Activated T-helper 1 cell treated with Interleukin-2 at 50 U/mL for 16 hours (primary cell): ENCODE data around the gene CREB3L4.

ENCODE experiments used
- DNase-seq: peaks from one replicate; pipeline ENCODE4 v3.0.0-alpha.2; 2020; ENCODE audit warnings: low read depth

CREB3L4 gene, protein sequence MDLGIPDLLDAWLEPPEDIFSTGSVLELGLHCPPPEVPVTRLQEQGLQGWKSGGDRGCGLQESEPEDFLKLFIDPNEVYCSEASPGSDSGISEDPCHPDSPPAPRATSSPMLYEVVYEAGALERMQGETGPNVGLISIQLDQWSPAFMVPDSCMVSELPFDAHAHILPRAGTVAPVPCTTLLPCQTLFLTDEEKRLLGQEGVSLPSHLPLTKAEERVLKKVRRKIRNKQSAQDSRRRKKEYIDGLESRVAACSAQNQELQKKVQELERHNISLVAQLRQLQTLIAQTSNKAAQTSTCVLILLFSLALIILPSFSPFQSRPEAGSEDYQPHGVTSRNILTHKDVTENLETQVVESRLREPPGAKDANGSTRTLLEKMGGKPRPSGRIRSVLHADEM

DNA sequence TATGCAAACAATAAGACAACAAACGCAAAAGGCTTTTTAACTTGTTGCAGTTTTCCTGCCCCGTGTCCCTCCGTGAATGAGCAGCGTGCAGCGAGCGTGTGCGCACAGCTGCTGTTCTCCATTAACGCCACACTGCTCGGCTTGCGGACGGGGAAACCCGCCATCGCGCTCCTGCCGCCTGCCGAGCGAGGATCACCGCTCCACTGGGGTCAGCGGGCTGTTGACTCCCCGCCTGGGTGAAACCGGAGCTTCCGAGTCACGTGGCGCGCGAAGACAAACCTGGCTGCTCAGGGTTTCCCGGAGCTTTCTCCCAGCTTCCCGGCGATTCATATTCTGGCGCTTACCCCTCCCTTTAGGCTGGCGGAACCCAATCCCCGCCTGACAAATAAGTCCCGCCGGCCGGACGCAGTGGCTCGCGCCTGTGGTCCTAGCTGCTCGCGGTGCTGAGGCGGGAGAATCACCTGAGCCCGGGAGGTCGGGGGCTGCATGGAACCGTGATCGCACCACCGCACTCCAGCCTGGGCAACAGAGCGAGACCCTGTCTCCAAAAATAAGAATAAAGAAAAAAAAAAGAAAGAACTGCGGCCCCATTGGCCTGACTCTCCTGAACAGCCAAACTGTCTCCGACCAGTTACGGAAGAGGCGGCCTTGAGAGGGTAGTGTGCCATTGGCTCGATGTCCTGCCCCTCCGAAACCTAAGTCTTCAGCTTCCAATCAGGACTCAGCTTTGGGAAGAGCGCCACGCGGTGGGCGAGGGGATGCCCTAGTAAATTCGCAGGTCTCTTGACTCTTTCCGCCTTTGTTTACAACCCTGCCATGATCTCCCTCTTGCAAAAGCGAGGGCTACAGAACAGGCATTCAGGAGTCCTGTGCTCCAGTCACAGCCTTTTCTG is at the start of gene CREB3L4:
TSS of gene CREB3L4 (plus strand) at position 796 of the 893 bp plus-strand sequence. CDS start 624 bp downstream, outside the sequence.
- DNase-seq = peak; percentile 76

DNA sequence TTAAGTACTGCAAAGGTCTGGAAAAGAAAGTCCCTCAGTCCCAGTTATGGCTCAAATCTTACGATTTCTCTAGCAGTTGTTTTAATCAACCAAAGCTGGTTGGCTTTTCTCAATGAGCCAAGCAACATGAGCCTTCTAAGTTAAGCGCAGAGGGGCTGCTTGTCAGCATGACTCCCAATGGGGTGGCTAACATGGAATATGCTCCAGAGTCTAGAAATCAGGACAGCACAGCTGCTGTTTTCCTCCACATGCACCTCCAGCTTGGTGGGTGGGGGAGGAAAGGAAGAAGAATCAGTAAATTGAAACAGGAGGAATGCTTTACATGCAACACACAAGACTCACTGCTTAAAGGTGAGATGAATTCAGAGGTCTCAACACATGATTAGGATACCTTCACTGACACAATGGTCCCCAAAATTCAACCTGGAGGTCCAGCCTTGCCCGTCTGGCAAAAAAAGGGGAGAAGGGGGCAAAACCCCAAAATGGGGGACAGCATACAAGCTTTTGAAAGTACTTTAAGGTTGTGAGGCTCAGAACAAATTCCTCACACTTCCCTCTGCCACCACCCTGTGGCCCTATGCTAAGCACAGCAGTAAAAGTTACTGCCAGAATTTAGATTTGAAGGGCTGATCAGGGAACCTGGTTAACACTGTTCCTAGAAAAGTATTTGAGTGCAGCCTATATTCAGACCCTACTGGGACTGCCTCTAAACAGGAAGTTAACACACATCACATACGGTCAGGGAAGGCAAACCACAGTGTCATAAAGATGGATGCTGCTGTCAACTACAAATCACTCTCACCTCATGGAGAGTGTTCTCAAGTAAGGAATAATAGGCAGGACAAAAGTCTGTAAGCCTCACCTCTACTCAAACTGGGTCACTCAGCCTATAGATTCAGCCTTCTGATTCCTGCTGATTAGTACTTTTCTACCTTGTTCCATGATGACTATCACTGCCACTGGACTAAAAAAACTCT is 47.5 kb upstream of the CREB3L4 start:
- no peak for DNase-seq

DNA sequence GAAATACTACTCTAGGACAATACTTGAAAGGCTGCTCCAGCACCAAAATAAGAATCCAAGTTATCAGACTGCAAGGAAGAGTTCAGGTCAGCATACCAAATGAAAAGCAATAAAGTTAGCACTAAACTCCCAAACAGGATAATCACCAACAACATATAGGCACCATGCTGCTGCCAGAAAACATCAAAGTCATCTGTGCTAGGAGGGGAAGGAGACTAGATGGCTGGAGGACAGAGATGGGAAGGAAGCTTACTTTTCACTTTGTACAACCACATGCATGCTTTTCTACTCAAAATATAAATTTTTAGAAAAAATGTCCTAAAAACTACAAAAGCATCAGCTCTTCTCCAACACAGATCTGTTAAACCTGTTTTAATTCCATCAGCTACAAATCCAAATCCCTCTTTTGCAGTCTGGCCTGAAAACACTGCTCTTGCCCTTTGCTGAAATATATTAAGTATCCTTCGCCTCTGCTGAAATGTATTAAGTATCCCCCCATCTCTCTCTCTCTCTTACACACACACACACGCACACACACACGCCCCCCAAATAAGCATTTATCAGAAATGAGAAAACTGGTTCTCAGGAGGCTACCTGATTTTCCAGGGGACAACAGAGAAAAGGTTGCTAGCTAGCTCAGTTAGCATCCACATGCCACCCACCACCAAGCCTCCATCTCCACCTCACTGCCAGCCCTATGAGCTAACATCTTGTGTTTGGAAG is 46.5 kb upstream of the CREB3L4 start:
- DNase-seq = no peak

DNA sequence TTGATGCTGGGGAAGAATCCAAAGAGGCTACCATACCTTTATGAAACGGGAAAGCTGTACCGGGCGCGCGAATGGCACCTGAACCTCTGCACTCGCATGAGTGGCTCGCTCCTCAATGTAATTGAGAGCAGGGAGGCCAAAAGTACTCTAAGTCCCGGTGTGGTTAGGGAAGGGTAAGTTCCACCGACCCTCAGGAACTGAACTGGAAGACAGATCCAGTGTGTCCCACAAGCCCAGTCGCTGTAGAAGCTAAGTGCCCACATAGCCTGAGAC is 46.0 kb upstream of the CREB3L4 start:
- DNase-seq = no peak

DNA sequence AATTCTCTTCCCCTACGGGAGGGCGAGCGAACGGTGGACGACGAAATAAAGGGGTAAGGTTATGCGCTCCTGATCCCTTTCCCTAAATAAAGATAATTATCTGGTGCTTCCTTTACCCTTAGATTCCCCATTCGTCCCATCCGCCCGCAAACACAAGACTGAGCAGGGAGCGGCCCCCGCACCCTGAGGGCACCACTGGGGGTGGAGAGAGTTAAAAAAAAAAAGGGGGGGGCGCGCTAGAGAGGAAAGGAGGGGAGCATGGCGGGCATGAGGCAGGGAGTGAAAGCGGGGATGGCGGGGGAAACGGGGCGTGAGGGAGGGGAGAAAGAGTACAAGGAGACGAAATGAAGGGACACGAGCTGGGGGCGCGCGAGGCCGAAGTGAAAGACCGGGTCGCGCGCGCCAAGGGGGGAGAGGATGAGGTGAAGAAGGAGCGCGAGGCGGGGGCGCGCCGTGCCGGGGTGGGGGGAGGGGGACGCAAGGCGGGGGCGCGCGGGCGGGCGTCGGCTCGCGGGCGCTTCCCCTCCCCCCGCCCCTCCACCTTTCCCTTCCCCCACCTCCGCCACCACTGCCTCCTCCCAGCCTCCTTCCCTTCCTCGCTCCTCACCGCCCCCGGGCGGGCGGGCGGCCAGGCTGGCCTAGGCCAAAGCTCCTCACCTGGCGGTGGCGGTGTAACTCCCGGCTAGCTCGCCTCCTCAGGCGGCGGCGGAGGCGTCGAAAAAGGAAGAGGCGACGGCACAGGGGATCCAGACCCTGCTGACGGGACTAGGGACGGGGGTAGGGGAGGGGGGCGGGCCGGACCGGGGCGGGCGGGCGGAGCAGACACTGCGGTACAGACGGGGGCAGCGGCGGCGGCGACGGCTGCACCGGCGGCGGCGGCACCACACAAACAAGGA is 45.4 kb upstream of the CREB3L4 start:
- no peak for DNase-seq

DNA sequence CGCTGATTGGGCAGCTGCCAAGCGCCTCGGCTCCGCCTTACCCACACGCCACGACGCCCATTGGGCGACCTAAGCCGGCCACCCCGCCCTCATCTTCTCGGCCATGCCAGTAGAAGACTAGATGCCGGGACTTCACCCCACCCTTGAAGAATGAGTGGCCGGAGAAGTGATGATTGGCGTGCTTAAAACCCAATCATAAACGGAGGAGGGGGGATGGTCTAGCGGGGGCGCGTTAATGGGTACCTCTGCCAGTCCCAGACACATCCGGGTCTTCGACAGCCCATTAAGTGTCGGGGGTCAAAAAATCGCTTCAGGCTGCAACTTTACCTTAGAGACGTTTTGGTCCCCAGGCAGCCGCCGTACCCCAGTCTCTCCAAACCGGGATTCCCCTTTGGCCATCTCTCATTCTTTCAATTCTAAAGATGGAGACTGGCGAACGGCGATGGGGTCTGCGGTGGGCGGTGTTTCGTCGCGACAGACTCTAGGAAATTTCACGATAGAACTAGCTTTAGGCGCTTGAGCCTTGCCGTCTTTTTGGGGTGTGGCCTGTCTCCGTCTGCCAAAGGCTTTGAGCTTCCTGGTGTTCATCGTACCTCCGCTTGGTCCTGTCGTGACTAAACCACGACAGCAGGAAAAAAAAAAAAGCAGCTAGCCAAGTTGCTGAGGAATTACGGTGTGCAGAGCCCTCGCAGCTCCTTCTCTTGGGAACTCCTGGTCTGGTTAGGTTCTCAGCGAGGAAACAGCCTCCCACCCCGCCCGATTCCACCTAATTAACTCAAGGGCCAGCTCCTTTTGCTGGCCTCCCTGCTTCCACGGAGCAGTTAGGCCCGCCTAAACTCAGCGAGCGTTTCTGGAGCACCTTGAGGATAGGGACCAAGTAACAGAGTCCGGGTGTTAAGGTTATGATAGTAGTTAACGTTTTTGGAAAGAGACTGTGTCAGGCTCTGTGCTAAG is 44.5 kb upstream of the CREB3L4 start, which contains the start of gene GATAD2B:
TSS of gene GATAD2B (minus strand) at position 1 of the 954 bp plus-strand sequence. CDS start 94,625 bp downstream, outside the sequence.
- DNase-seq = peak; percentile 98

DNA sequence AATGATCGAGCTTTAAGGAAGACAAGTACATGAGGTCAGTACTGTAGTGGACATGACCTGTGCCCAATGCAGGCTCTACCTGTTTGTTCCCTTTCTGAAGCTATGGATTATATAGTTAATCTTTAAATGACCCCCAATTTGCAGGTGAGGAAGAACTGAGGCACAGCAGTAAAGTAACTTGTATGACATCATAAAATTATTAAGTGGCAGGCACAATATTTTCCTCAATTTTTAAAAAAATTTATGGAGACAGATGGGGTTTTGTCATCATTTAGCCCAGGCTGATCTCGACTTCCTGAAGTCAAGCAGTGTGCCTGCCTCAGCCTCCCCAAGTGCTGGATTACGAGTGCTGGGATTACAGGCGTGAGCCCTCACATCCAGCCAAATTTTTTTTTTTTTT is 41.3 kb upstream of the CREB3L4 start:
- no peak for DNase-seq

DNA sequence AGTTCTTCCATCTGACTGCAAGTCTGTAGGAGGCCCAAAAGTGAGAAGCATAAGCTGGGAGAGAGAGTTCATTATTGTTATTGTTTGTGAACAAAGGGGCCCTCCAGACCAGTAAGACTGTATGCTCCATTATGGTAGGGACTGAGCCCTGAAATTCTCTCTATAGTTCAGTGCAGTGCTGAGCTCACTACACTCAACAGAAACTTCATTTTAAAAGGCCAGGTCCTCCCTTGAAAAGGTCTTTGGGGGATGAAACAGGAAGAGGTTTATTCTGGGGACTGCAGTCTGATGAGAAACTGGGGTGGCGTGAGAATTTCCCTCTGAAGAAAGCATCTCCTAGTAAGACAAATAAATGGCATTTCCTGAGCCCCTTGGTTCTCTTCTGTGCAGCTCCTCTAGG is 39.5 kb upstream of the CREB3L4 start:
- no peak for DNase-seq

DNA sequence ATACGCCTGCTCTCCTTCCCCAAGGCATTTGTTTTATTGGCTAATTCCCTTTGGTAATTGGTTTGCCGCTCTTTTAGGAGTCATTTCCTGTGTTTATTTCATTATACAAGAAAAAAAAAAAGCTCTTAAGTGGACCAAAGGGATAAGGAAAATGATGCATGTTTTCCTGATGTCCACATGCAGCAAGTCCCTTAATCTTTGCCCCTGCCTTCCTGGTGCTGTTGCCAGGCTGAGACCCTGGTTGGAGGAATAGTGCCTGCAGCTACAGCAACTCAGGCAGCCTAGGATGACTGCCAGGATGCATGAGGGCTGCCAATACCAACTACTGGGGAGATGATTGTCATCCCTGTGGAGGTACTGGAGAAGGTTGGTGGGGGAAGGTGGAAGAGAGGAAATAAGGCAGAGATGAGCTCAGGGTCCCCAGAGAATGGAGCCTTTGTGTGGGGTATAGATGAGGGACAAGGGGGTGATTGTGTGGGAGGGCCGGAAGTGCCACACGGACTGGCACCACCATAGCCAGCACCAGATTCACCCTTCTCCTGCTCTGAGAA is 38.8 kb upstream of the CREB3L4 start:
- no peak for DNase-seq

DNA sequence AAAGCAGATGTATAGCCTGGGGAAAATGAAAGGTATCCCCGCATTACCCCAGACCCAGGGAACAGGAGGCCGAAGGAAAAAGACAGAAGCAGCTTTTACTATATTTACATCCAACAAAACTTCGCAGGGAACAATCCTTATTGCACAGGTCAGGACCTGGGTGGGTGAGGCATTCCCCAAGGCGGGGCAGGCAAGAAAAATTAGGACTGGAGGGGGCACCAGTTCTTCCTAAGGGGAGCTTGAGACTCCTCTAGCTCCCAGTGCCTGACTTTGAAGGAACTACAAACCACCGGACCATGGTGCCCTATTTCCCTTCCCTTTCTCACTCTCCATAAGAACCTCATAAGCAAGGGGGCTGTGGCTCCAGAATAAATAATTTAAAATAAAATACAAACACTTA is 38.3 kb upstream of the CREB3L4 start:
- no peak for DNase-seq

DNA sequence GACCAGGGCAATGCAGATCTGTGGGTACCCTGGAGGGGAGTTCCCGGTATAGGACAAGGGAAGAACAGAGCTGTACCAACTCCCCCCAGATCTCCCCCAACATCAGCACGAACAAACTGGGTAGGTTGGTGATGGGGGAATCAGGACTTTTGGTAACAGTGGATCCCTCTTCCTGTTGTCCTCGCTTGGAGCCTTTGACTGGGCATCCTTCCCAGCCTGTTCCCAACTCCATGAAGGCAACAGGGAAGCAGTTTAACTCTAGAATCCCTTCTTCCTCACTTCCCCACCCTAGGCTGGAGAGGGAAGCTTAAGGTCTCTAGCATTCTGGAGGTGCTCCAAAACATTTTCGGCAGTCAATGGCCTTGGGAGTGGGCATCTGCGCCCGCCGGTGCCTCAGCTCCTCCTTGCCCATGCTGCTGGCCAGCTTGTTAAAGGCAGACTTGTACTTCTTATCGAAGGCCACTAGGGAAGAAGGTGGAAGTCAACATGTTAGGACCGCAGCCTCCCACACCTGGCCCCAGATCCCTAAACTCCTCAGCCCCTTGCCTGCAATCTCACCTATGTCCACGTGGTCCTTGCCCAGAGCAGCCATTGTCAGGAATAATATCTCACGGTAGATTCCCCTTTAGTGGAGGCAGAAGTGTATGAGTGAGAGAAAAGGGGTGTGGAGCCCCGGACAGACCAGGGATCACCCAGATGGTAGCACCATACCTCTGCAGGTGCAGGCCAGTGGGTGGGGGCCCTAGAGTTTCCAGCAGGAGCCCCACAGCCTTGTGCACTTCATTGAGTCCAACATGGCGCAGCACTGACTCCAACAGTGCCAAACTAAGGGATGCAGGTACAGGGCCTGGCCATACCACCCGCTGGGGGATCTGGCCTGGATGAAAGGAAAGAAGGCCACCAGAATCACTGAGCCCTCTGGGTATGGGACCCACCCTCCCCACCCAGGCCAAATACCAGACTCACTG is 37.4 kb upstream of the CREB3L4 start:
- no peak for DNase-seq

DNA sequence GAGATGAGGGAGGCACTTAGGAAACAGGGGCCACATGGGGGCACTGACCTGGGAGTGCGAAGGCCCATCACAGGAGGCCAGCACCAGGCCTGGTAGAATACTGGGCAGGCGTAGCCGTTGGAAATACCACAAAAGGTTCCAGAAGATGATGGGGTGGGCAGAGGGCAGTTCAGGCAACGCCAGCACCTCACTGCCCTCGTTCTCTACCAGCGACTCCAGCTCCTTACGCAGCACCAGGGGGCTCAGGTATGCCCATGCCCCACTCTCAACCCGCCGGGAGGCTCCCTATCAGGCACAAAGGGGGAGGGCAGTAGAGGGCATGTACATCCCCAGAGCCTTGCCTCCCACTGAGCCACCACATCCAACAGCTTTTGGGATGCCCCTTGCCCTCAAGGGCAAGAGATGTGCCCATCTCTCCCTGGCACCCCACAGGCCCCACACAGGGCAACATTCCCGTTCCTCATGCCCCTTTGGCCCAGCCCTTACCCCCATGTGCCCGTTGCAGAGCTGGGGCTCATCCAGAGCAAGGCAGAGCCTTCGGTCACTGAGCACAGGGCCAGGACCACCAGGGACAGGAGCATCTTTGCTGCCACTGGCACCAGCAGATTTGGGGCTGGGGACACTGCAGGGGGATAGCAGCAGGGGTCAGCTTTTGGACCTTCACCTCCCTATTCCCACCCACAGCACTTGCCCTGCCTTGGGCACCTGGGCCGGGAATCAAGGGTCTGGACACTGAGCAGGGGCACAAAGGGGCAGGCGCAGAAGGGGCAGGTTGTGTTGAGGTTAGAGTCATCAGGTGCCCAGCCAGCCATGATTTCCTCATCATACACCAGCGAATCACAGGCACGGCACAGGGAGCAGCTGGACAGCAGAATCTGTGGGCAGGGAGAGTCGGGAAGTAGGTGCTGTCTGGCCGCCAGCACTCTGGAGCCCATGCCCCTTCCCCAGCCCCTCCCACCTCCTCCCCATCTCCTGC is 35.3 kb upstream of the CREB3L4 start:
- DNase-seq = no peak

DNA sequence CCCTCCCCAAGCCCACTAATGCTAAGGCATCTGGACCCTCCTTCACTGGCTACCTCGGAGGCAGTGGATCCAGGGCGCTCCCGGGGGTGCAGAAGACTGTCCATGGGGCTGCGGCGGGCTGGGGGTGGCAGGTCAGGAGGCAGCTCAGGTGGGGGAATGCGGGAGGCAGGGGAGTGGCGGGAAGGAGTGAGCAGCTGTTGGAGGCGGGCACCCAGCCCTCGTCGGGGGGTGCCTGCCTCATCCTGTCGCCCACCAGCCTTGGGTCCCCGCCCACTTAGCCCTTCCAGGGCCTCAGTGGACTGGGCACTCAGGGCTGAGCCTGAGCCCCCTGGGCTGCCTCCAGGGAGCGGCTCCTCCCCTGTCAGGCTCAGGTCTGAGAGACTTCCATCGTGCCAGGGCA is 34.3 kb upstream of the CREB3L4 start:
- no peak for DNase-seq

DNA sequence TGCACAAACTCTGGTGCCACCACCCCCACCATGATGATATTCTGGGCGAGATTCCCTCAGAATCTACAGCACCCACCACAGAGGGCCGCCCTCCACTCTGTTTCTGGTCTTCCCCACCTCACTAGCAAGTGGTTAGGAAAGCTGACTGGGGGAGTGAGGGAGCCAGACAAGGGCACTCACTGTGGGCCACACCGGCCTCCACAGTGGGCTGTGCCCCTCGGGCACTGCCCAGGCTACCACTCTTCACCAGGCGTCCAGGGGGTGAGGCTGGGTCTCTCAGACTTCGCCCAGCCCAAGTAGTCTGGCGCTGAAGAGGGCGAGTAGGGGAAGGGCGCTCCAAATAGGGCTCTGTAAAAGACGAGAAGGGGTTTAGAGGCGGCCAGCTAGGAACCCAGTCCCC is 33.7 kb upstream of the CREB3L4 start:
- DNase-seq = no peak

DNA sequence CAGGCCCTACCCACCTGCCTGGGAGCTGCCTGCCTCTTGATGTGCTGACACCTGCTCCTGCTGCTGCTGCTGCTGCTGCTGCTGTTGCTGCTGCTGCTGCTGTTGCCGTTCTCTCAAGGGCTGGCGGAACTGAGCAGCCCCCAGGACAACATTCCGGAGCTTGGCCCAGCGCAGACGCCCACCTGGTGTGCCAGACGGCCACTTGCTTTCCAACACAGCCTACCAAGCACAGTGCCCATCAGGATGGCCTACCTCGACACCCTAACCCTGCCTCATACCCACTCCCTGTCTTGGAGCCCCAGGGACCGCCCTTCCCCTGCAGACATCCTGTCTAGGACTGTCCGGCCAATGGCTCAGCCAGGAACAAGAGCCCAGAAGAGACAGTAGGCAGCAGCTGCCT is 33.0 kb upstream of the CREB3L4 start:
- DNase-seq = no peak

DNA sequence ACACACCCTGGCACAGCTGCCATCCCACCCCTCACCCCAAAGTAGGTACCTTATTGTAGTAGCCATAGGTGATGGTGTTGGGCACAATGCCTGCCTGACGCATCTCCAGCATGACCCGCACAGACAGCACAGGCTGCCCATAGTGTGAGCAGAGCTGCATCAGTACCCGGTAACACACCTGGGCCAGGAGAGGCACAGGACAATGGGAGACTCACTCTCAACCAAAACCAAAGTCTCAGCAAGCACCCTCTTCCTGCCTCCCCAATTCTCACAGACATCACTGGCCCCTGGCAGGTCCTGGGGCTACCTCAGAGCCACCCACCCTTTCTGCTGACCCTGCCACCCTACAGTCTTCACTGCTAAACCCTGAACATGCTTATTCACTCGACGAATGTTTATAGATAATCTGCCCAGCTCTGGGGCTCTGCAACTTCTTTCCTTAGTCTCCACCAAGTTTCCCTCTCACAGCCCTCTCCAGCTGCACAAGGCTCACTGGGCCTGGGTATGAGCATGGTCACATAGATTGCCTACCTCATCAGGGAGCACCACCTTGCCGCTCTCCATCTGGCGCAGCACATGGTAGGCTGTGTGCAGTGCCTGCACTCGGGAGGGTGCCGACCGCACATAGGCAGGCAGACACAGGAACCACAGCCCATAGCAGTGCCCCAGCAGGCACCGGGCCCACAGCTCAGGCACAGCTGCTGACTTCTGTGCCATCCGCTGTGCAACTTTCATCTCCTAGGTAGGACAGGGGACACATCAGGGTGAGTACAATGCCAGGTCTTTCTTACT is 31.5 kb upstream of the CREB3L4 start:
- no peak for DNase-seq
